HG02798 (cell line): ENCODE data around the gene PCBD1.

Experiments used
- ATAC-seq: cut with Tn5 transposase; IDR thresholded peaks from one replicate; pipeline ENCODE4 v1.9.1; 2021; ENCODE audit warnings: mild to moderate bottlenecking; ENCODE audit not compliant: unreplicated experiment, poor library complexity

PCBD1 gene

DNA sequence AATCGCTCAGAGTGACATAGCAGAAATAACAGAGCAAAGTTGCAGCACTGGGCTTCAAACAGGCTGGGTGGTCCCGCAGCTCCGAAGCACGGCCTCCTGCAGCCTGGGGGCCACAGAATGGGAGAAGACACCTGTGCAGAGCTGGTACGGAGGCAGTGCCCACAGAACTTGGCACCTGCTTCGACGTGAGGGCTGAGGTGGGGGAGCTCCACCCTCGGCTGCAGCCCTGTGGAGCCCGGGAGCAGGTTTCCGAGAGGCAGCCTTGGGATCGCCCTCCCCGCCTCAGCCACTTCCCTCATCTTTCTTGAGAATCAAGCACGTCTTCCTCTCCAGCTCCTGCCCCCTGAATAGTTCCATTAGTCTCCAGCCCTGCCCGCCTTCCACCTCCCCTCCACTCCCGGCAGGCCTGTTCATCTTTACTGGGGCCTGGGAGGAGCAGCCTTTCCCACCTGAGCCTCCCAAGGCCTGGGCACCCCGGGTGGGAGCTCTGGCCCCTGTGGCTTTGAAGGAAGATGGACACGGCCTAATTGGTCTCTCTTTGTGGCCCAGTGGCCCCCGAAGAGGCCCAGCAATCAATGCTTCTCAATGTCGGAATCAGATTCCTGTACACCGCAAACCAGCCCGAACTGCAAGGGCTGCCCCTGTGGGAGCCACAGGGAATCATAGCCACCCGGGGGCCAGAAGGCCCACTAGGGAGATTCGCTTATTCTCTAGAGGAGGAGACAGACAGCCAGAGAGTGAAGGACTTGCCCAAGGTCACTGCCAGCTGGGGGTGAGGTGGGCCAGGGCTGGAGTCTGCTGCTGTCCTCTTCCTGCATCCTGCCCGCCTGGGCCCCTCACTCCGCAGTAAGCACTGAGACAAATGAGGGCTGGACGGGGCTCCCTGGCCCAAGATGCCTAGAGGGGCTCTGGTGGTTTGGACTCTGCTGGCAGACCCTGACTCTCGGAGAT, 17.0 kb upstream of the PCBD1 start:
- no peak for ATAC-seq

- ATAC-seq: no peak
These were observed 15.0 kb upstream of the PCBD1 start for GRCh38 chr10:70903262-70903921.

- ATAC-seq: no peak
These were observed 14.4 kb upstream of the PCBD1 start for GRCh38 chr10:70902661-70903261.

- no peak for ATAC-seq
These were observed 13.0 kb upstream of the PCBD1 start for GRCh38 chr10:70901276-70901878.

DNA sequence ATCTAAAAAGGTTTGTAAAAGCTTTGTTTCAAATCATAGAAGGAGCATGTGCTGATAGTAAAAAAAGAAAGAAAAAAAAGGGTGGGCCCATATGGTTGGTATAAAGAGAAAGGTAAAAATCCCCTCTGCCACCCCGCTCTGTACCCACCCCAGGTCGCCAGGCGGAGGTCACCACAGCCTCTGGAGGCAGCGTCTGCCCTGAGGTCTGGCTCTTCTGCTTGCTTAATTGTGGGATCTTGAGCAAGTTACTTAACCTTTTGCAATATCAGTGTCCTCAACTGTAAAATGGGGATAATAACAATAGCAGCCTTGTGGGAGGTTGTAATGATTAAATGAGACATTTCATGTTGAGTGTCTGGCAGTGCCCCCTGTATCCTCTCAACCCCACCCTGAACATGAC, 10.7 kb upstream of the PCBD1 start:
- ATAC-seq: no peak

- no peak for ATAC-seq
These were observed 10.3 kb upstream of the PCBD1 start for GRCh38 chr10:70898687-70899086.

DNA sequence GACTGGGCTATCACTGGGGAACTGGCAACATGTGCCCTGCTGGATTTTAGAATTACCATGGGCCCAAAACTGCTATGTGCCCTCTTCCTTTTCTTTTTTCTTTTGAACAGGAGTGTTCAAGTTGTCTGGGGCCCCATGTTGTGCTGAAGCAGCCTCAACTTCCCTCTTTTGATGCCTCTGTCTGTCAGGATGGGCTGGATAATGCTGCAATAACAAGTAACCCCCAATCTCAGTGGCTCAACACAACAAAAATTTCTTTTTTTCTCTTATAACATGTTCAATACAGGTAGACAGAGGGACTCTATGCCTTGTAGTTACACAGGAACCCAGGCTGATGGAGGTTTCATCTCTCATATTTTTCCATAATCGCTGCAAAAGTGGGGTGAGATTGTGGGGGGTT, 8.2 kb upstream of the PCBD1 start:
- ATAC-seq: no peak

DNA sequence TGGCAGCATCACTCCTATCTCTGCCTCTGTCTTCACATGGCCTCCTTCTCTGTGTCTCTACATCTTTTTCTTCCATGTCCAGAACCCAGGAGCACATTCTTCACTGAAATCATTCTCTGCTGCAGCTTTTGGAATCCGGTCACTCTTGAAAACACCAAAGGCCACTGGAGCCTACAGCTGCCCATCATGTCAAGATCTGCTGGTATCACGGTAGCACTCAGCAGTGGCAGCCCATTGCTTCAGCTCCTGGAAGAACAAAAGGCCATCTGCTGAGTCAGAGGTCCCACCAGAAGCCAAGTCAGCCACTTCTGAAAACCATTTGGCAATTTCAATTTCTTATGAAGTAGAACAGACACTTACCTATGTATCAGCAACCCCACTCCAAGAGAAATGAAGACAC, 6.1 kb upstream of the PCBD1 start:
- ATAC-seq: no peak

GRCh38 chr10:70893227-70894006, 5.1 kb upstream of the PCBD1 start:
- no peak for ATAC-seq

- ATAC-seq: no peak
These were observed 4.3 kb upstream of the PCBD1 start for GRCh38 chr10:70892631-70893030.

DNA sequence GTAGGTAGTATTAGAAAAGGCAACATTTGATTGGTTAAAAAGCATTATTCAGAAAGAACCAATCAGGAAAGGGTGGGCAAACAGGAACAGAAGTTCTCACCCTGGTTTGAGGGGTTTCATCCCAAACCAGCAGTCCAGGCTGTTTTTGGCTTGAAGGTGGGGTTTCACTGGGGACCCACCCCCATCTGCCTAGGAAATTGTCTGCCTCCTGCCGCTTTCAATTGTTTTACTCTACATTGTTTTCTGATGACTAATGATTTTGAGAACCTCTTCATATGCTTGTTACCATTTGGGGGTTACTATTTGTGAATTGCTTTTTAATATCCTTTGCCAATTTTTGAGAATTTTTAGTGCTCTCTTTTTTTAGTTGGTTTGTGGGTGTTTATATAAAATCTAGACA, 3.3 kb upstream of the PCBD1 start:
- ATAC-seq: no peak

DNA sequence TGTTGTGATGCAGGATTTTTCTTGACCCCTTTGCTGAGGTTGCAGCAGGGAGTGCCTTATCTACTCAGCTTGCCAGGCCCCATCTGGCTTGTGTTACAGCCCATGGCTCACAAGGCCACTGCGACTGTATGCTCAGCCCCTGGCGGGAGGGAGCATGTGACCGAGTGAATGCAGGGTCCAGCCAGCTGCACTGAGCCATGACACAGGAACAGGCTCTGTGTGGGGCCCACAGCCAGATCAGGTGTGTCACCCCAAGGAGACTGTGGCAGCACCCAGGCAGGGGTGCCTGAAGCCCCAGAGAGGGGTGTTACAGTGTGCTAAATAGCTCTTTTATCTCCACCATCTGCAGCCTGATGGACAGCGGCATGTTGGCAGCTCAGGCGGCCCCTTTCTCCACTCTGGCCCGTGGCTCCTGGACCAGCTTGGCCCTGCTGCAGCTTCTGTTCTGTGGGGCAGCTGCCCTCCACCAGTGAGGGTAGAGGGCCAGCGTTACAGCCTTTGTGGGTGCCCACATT, 2.6 kb upstream of the PCBD1 start:
- ATAC-seq: no peak

- no peak for ATAC-seq
These were observed 926 bp upstream of the PCBD1 start for GRCh38 chr10:70889291-70889690.

GRCh38 chr10:70886921-70887665, 1.3 kb downstream of the PCBD1 start:
- no peak for ATAC-seq

- ATAC-seq: no peak
These were observed 2.1 kb downstream of the PCBD1 start for GRCh38 chr10:70885931-70886903.

GRCh38 chr10:70885481-70885880, 2.9 kb downstream of the PCBD1 start:
- ATAC-seq: no peak

GRCh38 chr10:70884741-70885140, 3.6 kb downstream of the PCBD1 start:
- ATAC-seq: no peak

DNA sequence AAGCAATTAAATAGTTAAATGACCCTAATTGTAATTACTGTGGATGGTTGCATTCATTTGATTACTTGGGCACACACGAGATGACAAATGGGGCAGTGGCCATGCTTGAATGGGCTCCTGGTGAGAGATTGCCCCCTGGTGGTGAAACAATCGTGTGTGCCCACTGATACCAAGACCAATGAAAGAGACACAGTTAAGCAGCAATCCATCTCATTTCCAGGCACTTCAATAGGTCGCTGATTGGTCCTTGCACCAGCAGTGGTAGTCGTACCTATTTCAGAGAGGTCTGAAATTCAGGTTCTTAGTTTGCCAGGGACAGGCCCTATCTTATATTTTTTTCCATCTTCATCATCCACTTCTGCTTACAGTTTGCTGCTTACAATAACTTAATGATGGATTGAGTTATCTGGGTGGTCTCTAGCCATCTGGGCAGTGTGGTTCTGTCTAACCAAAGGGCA, 8.3 kb downstream of the PCBD1 start:
- ATAC-seq: no peak
